ENCODE results near the gene PTP4A1. TPM values are rescaled to one million over a fixed set of nuclear protein-coding genes. Genes with fewer than 3 reads are reported as not detected.

PTP4A1 gene
- total RNA-seq, 1 donor from 2014 or later, result 65.8 TPM

GRCh38 chr6:63558278-63558677 is 14.0 kb upstream of the PTP4A1 start:
- no peak for DNase-seq

DNA sequence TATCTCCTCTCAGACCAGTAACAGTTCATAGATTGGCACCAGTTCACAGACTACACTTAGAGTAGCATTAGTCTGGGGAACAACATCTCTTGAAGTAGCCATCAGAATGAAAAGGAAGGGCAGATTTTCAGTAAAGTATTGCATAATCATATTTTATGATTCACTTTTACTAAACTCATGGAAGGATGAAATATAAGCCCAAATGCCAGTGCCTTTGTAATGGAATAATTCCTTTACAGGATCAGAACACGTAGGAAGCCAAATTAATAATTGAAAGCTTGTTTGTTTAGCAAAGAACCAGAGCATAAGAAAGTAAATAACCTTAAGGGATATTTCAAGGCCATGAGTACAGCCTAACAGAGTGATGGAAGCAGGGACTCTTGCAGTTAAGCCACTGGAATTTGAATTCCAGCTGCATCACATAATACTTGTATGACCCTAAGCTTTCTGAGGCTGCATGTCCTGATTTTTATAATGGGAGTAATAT is 11.4 kb upstream of the PTP4A1 start:
- no peak for DNase-seq

DNA sequence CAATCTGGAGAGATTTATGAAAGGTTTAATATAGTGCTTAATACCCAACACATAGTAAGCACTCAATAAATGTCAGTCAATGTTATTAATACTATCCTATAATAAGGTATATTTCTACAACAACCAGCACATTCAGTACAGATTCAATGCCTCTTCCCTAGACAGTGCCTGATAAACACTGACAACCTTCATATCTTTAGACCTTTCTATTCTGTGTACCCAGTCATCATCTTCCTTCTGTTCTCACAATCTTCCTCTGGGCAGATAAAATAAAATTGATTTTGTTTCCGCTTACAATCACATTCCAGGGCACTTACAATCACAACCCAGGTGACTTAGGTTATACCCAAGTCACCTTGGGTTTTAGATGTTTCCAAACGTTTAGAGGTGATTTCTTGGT is 11.0 kb upstream of the PTP4A1 start:
- no peak for DNase-seq

DNA sequence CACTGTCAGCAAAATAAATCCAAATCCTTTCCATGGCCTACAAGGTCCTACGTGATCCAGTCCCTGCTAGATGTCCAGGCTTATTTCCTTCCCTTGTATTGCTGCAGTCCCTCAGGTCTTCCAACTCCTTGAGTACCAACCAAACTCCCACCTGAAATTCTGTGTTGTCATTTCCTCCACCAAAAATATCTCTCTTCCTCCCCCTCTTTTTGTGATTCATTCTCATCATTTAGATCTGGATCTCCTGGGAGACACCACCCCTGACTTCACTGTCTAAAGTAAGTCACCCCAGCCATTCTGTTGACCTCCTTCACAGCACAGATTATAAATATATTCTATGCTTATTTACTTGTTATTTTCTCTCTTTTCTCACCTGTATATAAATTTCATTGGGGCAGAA is 9.0 kb upstream of the PTP4A1 start:
- no peak for DNase-seq

- DNase-seq, result no peak
Measured at GRCh38 chr6:63565058-63565726, 7.1 kb upstream of the PTP4A1 start.

GRCh38 chr6:63565727-63566596 is 6.3 kb upstream of the PTP4A1 start:
- DNase-seq, result no peak

DNA sequence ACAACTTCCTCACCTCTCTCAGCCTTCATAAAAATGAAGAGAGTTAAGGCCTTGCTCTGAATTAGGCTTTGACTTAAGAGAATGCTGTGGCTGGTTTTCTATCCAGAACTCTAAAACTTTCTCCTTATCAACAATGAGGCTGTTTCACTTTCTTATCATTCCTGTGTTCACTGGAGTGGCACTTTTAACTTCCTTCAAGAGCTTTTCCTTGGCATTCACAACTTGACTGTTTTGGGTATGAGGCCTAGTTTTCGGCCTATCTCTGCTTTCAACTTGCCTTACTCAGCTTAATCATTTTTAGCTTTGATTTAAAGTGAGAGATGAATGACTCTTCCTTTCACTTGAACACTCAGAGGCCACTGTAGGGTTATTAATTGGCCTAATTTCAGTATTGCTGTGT is 4.3 kb upstream of the PTP4A1 start:
- no peak for DNase-seq

DNA sequence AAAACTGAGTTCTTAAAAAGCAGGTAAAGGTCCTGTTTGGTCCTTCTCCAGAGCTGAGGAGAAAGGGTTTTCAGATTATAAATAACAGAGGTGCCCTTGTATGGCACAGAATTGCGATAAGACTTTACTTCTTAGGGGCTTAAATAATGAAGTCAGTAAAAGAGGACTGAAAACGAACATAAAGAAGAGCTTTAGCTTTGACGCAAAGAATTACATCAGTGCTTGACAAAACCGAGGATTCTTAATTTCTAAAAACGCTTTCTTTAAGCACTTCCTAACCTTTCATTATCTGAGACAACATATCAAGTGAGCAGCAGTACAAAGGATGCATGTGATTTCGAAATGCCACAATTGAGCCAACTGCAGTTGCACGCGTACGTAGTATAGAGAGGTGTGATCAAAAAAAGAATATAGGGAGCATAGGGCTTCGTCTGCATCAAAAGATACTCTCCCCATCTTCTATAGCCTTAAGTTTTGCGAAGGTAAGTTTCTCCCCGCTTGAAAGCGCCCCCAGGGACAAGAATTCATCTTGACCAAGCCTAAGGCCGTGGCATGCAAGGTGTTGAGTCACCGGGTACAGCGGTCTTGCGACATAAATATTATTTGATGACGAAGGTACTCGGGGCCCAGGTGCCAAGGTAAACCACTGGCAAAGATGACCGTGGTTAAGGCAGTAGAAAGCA is 778 bp upstream of the PTP4A1 start:
- DNase-seq, result no peak

DNA sequence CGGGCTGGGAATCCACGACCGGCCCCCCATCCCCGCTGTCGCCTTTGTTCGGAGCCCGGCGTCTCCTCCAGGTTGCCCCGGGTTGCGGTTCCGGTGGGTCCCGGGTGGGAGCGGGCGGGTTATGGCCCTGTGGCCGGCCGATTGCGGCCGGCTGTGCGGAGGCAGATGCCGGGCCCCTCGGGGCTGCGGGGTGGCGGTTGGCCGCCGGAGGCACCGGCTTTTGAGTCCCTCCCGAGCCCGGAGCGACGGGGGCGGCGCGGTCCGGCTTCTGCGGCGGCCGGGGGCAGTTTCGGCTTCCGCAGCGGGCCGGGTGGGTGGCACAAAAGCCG is 431 bp downstream of the PTP4A1 start:
- DNase-seq, result no peak

DNA sequence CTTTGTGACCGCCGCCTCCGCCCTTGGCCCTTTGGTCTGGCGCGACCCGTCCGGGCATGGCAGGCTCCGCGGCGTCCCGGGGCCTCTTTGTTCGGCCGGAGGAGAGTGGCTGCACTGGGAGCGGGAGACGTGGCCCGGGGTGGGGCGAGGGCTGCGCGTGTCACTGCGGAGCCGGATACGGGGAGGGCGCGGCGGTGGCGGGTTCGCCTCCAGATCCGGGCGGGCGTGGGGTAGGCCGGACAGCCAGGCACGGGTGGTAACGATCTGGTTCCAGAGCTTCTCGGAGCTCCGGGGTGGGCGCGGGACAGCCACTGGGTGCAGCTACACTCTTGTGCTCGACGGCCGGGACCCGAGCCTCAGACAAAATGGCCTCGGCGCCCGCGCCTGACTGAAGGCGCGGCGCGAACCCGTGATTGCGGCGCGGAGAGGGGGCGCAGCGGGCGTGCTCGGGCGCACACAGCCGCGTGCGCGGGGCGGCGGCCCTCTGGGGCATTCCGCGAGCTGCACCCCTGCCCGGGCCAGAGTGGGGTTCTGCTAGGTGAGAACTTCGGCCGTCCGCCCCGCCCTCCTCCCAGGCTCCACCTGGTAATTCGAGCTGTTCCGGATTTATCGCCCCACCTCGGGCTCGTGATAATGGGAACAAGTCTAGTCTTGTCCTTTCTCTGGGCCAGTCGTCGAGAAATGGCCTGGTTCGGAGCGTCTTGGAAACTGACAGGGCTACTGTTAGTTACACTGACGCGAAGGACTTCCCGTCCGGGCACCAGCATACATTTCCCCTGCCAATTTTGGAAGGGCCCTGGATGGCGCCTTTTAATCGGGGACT is 1.0 kb downstream of the PTP4A1 start:
- DNase-seq, result peak; percentile 57

GRCh38 chr6:63573899-63574553 is 1.7 kb downstream of the PTP4A1 start:
- peak; percentile 46 for DNase-seq

- DNase-seq, result no peak
Measured at GRCh38 chr6:63574554-63574900, 2.2 kb downstream of the PTP4A1 start.

DNA sequence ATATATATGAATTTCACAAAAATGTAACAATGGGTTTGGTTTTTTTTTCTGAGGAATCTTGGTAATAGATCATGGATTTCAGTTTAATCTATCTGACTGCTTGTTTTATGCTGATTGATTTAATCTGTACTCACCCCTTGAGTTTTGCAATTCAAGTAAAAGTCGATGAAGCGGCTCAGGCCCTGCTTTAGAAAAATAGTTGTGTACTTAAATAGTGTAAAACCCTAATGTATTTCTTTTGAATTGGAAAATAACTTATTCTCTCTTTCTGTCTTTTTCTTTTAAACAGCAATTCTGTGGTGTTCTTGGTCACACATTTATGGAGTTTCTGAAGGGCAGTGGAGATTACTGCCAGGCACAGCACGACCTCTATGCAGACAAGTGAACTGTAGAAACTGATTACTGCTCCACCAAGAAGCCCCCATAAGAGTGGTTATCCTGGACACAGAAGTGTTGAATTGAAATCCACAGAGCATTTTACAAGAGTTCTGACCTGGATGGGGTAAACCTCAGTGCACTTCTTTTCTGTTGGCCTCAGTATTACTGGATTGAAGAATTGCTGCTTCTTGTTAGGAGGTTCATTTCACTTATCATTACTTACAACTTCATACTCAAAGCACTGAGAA is 4.0 kb downstream of the PTP4A1 start:
- DNase-seq, result no peak

GRCh38 chr6:63576985-63577712 is 4.9 kb downstream of the PTP4A1 start:
- DNase-seq, result no peak

- no peak for DNase-seq
Measured at GRCh38 chr6:63578757-63579156, 6.5 kb downstream of the PTP4A1 start.

- no peak for DNase-seq
Measured at GRCh38 chr6:63579937-63580703, 7.8 kb downstream of the PTP4A1 start.

GRCh38 chr6:63580704-63580961 is 8.4 kb downstream of the PTP4A1 start:
- no peak for DNase-seq

DNA sequence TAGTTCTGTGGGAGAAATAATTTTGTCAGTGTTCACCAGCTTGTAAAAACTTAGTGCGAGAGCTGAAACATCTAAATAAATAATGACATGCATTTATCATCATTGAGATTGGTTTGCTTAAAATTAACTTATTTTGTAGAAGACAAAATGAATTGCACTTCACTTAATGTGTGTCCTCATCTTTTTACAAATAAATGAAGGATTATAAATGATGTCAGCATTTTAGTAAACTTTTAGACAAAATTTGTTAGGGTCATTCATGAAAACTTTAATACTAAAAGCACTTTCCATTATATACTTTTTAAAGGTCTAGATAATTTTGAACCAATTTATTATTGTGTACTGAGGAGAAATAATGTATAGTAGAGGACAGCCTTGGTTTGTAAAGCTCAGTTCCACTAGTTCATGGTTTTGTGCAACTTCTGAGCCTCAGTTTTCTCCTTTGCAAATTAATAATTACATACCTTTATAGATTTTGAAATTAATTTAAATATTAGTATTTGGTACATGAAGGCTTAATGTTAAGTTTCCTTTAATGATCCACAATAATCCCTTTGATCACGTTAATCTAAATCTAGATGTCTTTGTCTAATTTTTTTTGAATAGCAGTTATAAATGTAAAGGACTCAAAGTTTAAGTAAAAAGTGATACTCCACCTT is 9.2 kb downstream of the PTP4A1 start:
- DNase-seq, result no peak

GRCh38 chr6:63582579-63583231 is 10.4 kb downstream of the PTP4A1 start:
- DNase-seq, result no peak
